Fibroblast of the aortic adventitia (primary cell): ENCODE results near the gene FAM177B. TPM values are rescaled to one million over a fixed set of nuclear protein-coding genes. Genes with fewer than 3 reads are reported as not detected.
A peak's percentile ranks its signal among the peaks of the same experiment; 100 is the strongest.

Source experiments
- DNase-seq: peaks from one replicate; pipeline ENCODE4 v3.0.0-alpha.2; 2010; ENCODE audit warnings: low read depth
- H3K4me3 ChIP-seq: 2 replicates; pipeline ENCODE4 v1.5.1; 2011; ENCODE audit warnings: low read depth, mild to moderate bottlenecking, control low read depth, low read length, moderate library complexity
- CTCF ChIP-seq: IDR thresholded peaks from 2 replicates; pipeline ENCODE4 v1.5.1; 2011; ENCODE audit warnings: mild to moderate bottlenecking, low read length, control low read depth, inconsistent platforms; ENCODE audit not compliant: insufficient read depth
- total RNA-seq: library from RNA; depleted of rRNA; stranded (reverse); fragments of >200 nt; gene quantifications from 2 replicates; pipeline ENCODE4 v1.2.3, GENCODE V29; 2012; ENCODE audit warnings: low replicate concordance

Gene FAM177B
- total RNA-seq, 1 donor = not detected

DNA sequence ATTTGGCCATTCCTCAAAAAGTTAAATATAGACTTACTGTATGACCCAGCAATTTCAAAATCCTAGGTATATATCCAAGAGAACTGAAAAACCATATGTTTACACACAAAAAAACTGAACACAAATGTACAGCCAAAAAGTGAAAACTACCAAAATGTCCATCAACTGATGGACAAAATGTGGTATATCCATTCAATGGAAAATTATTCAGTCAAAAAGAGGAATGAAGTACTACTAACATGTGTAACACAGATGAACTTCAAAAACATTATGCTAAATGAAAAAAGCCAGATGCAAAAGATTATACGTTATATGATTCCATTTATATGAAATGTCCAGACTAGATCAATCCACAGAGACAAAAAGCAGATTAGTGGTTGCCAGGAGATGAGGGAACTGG is 32.7 kb upstream of the FAM177B start:
- no peak for DNase-seq
- H3K4me3 ChIP-seq = no peak overlapping the region
- no peak for TF ChIP-seq CTCF

DNA sequence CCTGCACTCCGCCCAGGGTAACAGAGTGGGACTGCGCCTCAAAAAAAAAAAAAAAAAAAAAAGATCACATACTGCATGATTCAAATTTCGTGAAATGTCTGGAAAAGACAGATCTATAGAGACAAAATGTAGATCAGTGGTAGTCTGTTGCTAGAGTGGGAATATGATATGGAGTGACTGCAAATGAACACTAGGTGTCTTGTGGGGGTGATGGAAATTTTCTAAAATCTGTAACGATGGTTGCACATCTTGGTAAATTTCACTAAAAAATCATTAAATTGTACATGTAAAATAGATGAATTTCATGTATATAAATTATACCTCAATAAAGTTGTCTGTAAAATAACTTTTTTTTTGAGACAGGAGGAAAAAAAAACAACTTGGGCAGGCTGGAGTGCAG is 30.2 kb upstream of the FAM177B start:
- TF ChIP-seq CTCF = no peak
- H3K4me3 ChIP-seq = no peak overlapping the region

DNA sequence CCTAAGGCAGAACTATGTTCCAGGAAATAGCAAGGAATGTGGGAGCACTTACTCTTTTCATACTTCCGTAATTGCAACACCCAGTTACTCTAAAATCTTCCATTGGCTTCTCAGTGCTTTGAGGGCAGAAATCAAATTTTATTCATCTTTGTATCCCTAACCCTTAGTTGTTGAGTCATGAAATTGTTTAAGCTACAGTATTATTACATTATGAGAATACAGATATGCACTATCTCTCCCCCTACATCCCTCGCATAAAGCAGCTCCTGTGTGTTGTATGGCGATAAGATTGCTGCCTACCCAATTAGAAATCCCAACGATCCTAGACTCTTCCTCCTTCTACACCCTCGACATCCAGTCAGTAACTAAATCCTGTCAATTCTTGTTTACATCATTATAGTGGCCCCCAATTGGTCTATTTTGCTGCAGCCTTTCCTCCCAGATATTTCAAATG is 27.3 kb upstream of the FAM177B start:
- no peak for DNase-seq
- peak overlapping the region; percentile 10 for H3K4me3 ChIP-seq
- no peak for TF ChIP-seq CTCF

More for the DNA sequence above, 30.2 kb upstream of the FAM177B start:
- DNase-seq = no peak

- no peak for TF ChIP-seq CTCF
- peak overlapping the region; percentile 81 for H3K4me3 ChIP-seq
- peak; percentile 59 for DNase-seq
Measured at GRCh38 chr1:222711319-222712252, 25.4 kb upstream of the FAM177B start.

DNA sequence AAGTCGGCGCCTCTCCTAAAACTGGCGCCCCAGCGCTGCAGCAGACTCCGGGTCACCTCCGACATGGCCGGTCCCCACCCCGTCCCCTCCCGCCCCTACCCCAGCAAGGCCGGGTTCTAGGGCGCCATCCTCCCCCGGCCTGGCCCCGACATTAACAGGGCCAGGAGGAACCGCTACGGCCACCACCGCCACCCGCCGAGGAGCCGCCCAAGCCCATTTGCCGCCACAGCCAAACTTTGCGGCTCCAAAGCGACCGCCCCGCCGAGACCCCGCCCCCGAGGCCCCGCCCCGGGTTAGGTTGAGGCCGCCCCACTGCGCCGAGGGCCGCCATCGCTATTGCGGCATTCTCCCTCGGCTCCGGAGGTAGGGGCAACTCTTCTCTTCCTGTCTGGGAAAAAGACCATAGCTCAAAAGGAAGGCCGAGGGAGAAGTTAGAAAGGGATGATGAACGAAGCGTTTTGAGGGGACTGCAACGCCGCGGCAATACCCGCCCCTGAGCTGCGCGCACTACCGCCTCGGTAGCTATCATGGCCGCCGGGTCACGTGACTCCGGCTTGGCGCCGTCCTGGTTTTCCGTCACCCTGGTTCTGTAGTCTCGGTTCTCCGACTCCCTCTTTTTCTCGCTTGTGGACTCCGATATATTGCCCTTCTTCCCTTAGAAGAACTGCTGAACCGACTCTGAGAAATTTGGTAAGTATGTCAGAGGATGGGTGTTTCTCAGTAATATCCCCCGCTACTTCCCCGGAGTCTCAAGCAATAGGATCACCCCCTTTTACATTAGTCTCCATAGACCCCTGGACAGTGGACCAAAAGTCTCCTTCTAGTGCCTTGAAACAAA is 24.5 kb upstream of the FAM177B start, which contains the start of the genes AIDA and BROX:
Gene AIDA, minus strand, starts transcription at position 239 of the 838 bp plus-strand sequence. Its CDS starts 174 bp downstream, at position 65.
Gene BROX, plus strand, starts transcription at position 312 of the 838 bp plus-strand sequence. CDS start 3,136 bp downstream, outside the sequence.
- DNase-seq = peak; percentile 86
- peak within 1 kb of the TSS; percentile 81 for H3K4me3 ChIP-seq
- no peak for TF ChIP-seq CTCF

GRCh38 chr1:222713091-222713961 is 23.7 kb upstream of the FAM177B start:
- peak overlapping the region; percentile 68 for H3K4me3 ChIP-seq
- peak; percentile 93 for DNase-seq
- no peak for TF ChIP-seq CTCF
